GM19463 (cell line): ENCODE data around the gene CT47B1.
"Not testable (repeated sequence)": the region's sequence is repeated elsewhere in the genome, so short reads cannot be mapped to it uniquely, and the experiment has no call there.

Experiments
- ATAC-seq: cut with Tn5 transposase; IDR thresholded peaks from one replicate; pipeline ENCODE4 v1.9.1; 2021; ENCODE audit warnings: mild to moderate bottlenecking, moderate library complexity; ENCODE audit not compliant: unreplicated experiment

The CT47B1 gene

GRCh38 chrX:120875766-120876165 is at the start of gene CT47B1:
CT47B1 (minus strand) TSS chrX:120875866; CDS start chrX:120875670, 196 bp downstream.
- ATAC-seq: not testable (repeated sequence)

GRCh38 chrX:120874678-120875557 is 748 bp downstream of the CT47B1 start:
- no peak for ATAC-seq

DNA sequence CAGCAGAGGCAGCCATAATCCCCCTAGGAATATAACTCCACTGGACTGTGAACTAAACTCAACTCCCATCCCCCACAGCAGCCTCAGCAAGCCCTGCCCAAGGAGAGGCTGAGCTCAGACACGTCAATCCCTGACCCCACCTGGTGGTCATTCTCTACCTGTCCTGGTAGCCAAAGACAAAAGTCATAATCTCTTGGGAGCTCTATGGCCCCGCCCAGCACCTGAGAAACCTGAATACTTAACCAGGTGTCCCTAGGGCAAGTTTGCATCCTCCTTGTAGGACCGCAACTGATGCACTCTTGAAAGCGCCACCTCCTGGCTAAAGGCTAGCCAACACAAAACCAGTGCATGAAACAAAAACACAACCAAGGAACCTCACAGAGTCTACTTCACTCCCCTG is 18.4 kb downstream of the CT47B1 start:
- ATAC-seq: no peak

DNA sequence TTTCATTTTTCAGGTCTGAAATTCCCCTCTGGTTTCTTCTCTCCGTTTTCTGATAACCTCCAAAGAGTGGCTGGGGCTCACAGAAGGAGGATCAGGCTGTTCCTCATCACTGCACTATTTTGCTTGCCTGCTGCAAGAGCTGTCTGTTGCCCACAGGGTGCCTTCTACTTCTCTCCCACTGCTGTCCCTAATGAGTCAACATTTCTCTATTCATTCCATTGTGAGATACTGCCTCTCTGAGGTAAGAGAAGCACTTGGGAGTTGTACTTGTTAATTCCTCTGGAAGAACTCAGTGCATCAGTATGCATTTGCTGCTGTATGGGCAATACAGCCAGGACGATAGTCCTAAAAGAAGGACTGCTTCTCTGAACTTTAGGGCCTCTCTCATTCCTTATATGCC is 34.8 kb downstream of the CT47B1 start:
- no peak for ATAC-seq

DNA sequence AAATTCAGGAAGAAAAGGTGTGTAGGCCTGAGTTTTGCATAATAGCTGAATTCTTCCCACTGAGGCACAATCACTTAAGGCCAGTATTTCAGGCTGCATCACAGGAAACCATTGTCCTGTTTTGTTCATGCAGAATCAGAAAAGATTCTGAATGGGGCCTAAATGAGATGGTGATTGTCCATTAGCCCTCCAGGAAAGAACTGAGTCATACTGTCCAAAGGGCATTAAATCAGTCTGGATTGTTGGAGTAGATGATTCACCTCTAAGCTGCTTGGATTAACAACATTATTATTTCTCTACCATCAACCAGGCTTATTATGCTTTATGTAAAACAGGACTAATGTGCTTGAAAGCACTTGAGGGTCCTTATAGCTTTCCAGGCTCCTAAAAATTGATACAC is 36.2 kb downstream of the CT47B1 start:
- no peak for ATAC-seq

- ATAC-seq: not testable (repeated sequence)
Observed at GRCh38 chrX:120827213-120827612, 48.5 kb downstream of the CT47B1 start.

GRCh38 chrX:120825146-120825545 is 50.5 kb downstream of the CT47B1 start:
- ATAC-seq: no peak

DNA sequence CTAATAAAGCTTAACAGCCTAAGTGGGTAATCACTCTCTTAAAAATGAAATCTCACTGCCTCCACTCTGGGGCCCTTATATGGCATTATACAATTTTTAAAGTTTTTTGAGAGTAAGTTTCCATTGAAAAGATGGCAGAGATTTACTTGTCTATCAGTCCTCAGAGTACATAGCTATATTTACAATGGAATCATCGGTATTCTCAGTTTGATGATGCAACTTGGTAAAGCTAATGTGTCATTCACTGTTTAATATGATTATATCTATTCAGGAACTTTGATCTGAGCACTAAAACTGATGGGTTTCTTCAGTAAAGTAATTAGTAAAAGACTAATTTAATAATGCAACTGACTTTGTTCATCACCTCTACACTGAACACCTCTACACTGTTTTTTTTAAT is 51.6 kb downstream of the CT47B1 start:
- no peak for ATAC-seq

- no peak for ATAC-seq
Observed at GRCh38 chrX:120823556-120823955, 52.1 kb downstream of the CT47B1 start.
